Frontal cortex (tissue), 4 donors: ENCODE results near the gene TCTN1. TPM values are rescaled to one million over a fixed set of nuclear protein-coding genes. Genes with fewer than 3 reads are reported as not detected.

Experiments
- DNase-seq, 2 donors: peaks; one replicate each; pipeline ENCODE4 v3.0.0; 2012; ENCODE audit warnings: low spot score in 2 of 2
- FAIRE-seq: peaks from 2 replicates; lab custom pipeline; 2012; peaks lifted over from hg19 to GRCh38; lab: Jason Lieb, UNC
- total RNA-seq: library from RNA; depleted of rRNA; stranded (reverse); fragments of >200 nt; gene quantifications from one replicate; pipeline ENCODE4 v1.2.3, GENCODE V29; 2014
- donor health status: control.
- donor health status: control.
- donor health status: control.

TCTN1 gene
- total RNA-seq, 1 donor from 2014 or later, result 35.9 TPM

- FAIRE-seq (no peak), DNase-seq (no peak)
Measured at GRCh38 chr12:110668480-110669192, 54.7 kb downstream of the TCTN1 start.

DNA sequence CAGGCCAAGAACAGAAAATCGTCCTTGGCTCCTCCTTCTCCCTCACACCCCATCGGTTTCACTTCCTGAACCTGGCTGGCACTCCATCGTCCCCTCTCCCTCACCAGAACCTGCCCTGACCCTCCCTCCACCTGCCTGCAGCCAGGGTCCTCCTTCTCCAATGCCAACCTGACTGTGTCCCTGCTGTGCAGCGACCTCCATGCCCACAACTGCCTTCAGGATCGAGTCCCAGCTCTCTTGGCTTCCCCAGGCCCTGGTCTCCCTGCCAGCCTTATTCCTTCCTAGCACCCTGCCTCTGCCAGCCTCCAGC, 55.2 kb downstream of the TCTN1 start:
- FAIRE-seq (no peak), DNase-seq (no peak)

GRCh38 chr12:110670161-110670701, 56.3 kb downstream of the TCTN1 start:
- DNase-seq (no peak), FAIRE-seq (no peak)

DNA sequence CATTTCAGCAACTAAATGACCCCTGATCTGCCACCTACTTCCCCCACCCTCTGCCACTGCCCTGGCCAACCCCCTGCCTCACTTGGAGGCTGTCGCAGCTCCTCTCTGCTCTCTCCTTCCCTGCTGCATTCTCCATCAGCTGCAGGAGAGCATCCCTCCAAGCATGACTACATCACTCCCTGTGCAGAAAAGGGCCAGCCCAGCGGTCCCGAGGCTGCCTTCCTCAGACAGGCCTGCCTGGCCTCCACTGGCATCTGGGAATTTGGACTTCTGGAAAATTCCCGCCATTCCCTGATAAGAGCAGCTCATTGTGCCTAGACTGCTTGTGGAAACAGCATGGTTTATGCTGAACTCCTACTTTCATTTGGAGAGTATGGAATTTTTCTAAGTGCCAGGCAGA, 62.2 kb downstream of the TCTN1 start:
- DNase-seq (no peak), FAIRE-seq (no peak)

DNA sequence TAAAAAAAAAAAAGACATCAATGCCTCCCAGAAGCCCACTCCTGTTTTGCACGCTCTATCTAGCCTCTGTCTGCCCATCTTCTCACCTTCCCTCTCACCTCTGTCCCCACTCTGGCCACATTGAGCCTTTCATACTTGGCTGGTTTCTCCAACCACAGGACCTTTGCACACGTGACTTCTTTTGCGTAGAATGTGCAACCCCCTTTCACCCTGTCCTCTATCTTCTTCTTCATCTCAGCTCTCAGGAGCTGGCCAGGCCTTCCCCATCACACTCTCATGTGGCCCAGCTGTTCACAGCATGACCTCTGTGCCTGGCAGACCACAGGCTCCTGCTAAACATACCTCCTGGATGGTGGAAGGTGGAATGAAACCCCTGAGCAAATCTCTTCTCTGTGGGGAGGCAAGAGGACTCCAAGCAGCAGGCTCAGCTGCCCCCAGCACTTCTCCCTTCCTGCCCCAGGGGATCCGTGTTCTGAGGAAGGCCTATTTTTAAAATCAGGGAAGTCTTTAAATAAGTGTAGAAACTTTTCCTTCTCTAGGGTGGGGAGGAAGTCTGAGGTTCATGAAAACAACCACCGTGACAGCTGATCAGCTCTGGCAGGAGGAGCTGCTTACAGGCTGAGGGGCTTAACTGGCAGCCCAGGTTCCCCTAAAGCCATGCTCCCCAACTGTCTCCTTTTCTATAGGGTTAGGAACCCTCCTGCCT, 63.4 kb downstream of the TCTN1 start:
- DNase-seq (no peak), FAIRE-seq (no peak)

GRCh38 chr12:110677982-110678381, 64.1 kb downstream of the TCTN1 start:
- no peak for FAIRE-seq
- DNase-seq, result no peak

- DNase-seq (no peak), FAIRE-seq (no peak)
Measured at GRCh38 chr12:110679201-110679600, 65.3 kb downstream of the TCTN1 start.

DNA sequence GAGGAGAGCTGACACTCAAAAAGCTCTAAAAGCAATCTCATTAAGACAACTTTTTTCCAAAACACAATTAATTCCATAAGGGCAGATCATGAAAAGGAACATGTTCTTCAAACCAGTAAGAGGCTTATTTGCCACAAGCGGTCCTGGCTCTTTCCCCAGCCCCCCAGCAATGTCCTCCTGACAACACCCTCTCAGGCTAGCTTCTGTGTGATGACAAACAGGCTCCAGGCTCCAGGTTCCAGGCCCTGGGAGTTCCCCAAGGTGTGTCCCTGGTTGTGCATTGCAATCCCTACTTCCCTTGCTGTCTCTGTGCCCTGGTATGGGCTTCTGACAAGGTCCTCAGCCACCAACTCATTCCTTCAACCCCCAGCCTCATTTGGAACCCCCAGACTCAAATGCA, 66.1 kb downstream of the TCTN1 start:
- DNase-seq (no peak), FAIRE-seq (no peak)

DNA sequence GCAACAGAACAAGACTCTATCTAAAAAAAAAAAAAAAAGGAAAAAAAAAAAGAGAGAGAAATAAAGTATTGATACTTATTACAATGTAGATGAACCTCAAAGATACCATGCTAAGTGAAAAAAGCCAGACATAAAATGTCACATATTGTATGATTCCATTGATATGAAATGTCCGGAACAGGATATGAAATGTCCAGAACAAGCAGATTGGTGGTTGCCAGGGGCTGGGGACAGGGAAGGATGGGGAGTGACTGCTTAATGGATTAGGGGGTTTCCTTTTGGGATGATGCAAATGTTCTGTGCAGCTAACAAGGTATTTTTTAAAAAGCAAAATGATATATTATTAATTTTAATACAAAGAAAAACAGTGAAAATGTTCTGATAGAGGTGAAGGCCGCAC, 70.0 kb downstream of the TCTN1 start:
- no peak for FAIRE-seq

GRCh38 chr12:110684312-110684836, 70.4 kb downstream of the TCTN1 start:
- DNase-seq, result no peak
- no peak for FAIRE-seq

More for the DNA sequence above, 70.0 kb downstream of the TCTN1 start:
- DNase-seq, result no peak

DNA sequence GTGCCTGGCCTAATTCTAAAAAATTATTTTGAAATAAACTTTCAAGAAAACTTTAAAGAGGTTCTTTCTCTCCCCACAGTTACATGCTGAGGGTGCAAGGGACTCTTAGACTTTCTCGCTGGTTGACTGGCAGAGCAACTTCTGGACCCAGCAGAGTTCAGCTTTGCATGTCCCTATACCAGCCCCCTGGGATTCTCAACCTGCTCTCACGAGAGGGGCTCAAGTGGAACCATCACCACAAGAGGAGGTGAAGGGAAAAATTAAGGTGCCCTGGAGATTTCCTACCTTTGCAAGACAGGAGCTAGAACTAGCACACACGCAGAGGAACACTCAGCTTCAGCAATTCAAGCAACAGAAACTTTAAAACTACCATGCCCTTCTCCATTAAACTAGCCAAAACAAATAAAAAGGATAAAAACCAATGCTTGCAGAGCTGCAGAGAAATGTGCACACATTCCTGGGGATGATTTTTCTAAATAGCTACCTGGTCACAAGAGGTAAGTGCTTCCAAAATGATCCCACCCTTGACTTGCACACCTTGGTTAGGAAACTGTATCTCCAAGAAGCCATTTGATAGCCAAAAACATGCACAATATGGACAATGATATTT, 72.5 kb downstream of the TCTN1 start:
- FAIRE-seq (no peak), DNase-seq (no peak)

DNA sequence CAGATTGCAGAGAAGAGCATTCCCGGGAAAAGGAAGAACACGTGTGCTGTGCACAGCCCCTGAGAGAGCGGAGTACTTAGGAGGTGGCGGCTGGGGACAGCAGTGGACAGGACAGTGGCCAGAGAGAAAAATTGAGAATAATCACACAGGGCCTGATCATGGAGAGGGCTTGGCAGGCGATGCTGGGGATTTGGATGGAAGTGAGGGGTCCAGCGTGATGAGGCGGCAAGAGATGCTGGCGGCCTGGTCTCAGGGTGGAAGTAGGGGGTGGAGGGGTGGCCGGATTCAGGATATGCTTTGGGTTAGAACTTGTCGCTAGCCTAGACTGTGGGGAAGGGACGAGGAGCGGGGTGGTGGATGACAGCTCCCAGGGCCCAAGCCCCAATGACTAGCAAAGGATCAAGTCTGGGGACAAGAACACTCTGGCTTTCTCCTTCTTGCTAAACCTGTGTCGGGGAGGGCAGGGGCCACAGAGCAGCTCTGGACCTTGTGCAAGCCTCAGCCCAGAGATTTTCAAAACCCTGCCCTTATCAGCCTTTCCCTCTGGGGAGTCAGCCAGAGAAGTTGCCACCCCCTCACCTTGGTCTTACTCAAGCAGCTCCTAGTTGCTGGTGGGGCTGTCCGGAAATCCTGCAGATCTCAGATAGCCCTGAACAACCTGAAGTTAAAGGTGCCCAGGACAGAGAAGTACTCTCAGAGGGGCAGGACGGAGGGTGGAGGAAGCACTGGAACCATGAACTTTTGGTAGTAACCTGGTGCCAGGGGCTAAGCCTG, 73.7 kb downstream of the TCTN1 start:
- DNase-seq, result no peak
- no peak for FAIRE-seq

DNA sequence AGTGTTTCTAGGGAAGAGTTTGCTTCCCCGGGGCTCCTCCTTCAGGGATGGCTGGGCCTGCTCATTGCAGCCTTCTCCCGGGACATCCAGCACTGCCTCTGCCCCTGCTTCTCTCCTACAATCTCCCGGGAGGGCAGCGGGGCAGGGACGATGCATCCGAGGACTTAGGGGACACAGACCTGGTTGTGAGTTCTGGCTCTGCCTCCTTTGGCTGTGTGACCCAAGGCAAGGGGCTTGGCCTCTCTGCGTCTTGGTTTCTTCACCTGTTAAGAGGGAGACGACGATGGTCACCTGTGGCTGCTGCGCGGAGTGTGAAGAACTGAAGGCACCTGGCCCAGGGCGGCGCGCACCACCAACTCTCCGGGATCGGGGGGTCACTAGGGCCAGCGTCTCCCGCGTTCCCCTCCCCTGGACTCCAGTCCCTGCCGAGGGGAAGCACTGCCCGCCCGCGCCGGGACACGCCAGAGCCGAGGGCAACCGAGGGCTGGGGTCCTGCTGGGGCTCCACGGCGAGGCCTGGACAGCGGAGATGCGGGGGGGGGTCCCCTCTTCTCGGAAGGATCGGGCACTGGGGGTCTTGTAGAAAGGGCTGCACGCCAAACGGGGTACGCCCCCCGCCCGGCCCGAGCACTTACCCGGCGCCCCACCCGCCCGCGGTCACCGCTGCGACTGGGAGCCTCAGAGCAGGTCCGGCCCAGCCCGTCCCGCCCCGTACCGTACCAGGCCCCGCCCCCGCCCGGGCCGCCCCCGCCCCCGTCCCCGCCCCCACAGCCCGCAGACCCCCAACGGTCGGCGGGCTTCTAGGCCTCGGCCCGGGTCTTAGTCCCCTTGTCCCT, 74.7 kb downstream of the TCTN1 start, which contains the start of gene HVCN1:
HVCN1 (minus strand) TSS at position 670 of the 835 bp plus-strand sequence. CDS start 5,870 bp downstream, outside the sequence.
- FAIRE-seq, result no peak
- peak; percentile 67 to 77 for DNase-seq

- FAIRE-seq, result no peak
- DNase-seq, result peak; percentile 49 to 52
Measured at GRCh38 chr12:110689281-110690126, 75.6 kb downstream of the TCTN1 start.

- DNase-seq (no peak), FAIRE-seq (no peak)
Measured at GRCh38 chr12:110690127-110690430, 76.2 kb downstream of the TCTN1 start.

GRCh38 chr12:110693731-110694130, 79.8 kb downstream of the TCTN1 start:
- no peak for FAIRE-seq
- DNase-seq, result no peak

DNA sequence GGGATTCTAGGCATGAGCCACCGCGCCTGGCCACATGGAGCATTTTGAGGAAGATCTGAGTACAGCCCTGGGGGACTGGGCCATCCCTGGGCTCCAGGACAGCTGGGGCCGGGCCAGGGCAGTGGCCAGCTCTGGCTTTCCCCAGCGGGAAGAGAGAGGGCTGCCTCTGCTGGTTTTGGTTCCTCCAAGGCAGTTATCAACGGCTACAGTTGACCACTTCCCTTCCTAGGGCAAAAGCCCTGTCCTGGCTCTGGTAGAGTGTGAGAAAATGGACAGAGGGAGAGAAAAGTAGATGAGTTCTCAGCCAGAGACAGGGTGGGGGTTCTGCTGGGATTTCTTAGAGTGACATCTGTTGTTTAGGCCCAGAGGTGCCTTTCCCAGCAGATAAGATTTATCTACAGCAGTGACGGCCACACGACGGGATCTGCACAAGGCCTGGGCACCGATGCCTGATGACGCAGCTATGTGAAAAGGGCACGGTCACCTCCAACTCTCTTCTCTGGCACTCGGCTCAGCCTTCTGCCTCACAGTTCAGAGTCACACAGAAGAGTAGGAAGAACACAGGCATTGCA, 80.5 kb downstream of the TCTN1 start:
- FAIRE-seq (no peak), DNase-seq (no peak)

DNA sequence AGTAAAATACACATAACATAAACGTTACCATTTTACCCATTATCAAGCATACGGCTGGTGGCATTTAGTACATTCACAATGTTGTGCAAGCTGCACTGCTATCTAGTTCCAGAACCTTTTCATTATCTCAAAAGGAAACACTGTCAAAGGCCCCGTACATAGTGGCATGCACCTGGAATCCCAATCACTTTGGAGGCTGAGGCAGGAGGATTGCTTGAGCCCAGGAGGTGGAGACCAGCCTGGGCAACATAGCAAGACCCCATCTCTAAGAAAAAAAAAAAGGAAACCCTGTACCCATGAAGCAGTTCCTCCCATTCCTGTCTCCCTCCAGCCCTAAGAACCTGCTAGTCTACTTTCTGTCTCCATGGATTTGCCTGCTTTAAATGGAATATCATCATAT, 82.4 kb downstream of the TCTN1 start:
- DNase-seq, result no peak
- no peak for FAIRE-seq
